Right lung (tissue), 5 donors: ENCODE measurements around the gene RIMBP2. TPM values are rescaled to one million over a fixed set of nuclear protein-coding genes. Genes with fewer than 3 reads are reported as not detected.
"Not testable (repeated sequence)": the region's sequence is repeated elsewhere in the genome, so short reads cannot be mapped to it uniquely, and the experiment has no call there.

Experiments used
- DNase-seq, 2 donors: peaks; one replicate each; pipeline ENCODE4 v3.0.0-alpha.2; 2013
- polyA plus RNA-seq, 5 donors: library from polyadenylated mRNA; unstranded; fragments of 120-200 nt; gene quantifications; one replicate each; pipeline versions ENCODE4 v1.2.1 to v1.2.3, GENCODE V29; 2013; ENCODE audit warnings: inconsistent platforms in 1 of 5, low replicate concordance in 1 of 5; ENCODE audit not compliant: insufficient read length in 5 of 5, insufficient read depth in 1 of 5

The RIMBP2 gene
- polyA plus RNA-seq, 5 donors = 10.6 to 18.9 (median 16.1) TPM

DNA sequence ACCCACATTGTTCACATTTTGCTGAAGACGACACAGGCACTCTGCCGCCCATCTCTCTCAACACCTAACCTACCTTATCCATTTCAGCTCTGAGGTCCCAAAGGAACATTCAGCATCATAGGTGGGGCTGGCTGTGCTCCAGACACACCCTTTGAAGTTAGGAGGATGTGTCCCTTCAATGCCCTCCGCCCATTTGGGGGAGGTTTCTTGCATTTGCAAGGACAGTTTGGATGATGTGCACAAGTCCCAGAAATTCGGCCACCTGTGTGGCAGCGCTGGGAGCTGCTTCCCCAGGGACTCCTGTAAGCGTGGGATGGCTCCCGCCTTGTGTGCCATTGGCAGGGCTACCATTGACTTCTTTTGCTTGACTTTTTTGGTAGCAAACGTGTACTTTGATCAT lies 113.8 kb downstream of the RIMBP2 start:
- no peak for DNase-seq

DNA sequence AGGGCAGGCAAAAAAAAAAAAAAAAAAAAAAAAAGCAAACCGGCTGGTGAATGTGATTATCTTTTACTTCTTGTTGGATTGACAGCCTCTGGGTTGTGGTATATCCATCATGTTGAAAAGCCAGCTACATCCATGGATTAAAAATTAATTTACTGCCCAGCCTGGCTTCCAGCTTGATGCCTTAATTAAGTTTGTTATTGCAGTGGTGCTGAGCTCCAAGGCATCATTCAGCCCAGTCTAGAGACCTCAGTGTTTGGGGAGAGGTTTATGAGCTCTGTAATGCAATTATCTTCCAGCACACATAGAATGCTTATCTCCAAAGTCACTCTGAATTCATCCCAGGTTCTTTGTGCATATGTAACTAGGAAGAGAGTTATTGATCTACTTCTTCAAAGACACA lies 114.8 kb downstream of the RIMBP2 start:
- DNase-seq = no peak

DNA sequence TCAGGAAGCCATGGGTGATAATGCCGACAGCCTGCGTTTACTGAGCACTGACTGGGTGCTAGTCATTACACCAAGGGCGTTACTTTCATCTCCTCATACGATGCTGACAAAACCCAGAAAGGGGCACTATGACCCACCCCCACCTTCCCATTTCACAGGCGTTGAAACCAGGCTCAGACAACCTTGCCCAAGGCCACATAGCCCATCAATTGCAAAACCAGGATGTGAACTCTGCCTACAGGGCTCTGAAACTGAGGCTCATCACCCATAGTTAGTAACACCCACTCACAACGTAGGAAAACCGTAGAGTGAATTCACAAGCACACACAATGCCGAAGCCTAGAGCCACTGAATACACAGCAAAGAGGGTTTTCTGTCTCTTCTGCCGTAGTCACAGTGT lies 119.9 kb downstream of the RIMBP2 start:
- no peak for DNase-seq

DNA sequence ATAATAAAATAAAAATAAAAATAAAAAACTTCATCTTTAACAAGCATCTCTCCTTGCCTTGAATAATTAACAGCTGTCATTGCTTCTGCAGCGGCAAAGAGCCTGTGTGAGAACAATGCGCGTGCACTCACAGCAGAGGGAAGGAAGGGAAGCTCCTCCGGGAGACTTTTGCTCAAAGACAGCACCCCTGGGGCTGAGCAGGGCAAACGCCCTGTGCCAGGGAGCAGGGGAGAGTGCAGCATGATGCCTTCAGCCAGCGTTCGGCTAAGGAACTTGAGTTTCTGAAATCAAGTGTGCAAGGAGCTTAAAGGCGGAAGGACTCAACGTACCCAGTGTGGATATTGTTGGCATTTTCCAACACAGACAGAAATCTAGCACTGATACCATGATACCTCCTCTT lies 120.5 kb downstream of the RIMBP2 start:
- no peak for DNase-seq

DNA sequence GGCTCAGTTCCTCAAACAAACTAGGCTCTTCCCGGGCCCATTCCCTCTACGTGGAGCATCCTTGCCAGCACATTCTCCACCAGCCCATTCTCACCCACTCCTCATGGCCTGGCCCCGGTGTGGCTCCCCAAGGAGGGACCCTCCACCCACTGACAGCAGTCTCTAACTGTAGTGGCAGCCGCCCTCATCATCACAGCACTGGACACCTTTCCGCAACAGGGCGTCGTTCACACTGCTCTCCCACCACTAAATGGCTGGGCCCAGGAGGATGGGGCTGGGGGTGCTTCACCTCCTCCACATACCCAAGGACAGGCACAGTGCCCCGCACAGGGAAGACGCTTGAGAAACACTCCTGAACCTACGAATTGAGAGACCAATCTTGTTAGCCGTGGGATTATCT lies 123.0 kb downstream of the RIMBP2 start:
- DNase-seq = no peak

DNA sequence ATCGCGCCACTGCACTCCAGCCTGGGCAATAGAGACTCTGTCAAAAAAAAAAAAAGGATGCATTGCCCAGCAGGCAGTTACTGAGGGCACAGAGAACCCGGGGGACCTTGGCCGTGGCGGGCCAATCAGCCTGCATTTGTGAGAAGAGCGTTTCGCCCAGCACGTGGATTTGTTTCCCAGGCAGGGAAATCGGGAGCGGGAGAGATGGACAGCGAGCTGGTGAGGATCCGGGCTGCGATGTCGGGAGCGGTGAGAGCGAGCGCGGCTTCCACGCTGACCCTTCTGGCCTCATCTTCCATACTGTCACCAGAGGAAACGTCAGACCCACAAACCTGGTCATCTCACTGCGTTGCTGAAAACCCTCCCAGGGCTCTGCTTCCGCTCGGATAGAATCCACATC lies 123.5 kb downstream of the RIMBP2 start:
- DNase-seq = no peak

DNA sequence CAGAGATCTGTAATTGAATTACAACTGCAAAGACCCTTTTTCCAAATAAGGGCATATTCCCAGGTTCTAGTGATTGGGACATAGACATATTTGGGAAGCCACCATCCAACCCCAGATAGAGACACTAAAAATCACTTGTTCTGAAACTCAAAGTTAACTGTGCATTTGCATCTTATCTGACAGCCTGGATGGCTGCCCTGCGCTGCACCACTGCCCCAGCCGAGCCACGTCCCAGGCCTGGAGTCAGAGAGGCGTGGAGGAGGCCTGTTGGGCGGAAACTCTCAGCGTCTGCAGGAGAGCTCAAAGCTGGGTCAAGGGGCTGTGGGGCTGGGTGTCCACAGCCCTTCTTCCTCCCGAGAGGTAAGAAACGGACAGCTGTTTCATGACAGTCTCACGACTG lies 124.4 kb downstream of the RIMBP2 start:
- DNase-seq = no peak

DNA sequence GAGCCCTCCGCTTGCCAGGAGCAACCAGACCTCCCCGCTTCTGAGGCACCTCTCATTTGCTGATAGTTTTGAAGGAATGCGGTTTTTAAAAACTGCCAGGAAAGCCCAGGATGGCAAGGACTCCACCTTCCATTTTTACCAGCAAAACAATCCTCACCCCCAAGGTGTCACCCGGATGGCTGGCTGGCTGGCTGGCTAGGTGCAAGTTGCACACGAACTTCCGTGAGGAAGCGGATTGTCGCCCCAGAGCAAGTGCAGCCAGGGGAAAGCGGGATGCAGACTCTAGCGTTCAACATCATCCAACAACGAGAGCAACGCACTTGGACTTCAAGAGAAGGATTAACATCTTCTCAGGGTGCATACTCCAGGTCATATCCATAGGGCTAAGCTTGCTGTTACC lies 125.4 kb downstream of the RIMBP2 start:
- DNase-seq = no peak

DNA sequence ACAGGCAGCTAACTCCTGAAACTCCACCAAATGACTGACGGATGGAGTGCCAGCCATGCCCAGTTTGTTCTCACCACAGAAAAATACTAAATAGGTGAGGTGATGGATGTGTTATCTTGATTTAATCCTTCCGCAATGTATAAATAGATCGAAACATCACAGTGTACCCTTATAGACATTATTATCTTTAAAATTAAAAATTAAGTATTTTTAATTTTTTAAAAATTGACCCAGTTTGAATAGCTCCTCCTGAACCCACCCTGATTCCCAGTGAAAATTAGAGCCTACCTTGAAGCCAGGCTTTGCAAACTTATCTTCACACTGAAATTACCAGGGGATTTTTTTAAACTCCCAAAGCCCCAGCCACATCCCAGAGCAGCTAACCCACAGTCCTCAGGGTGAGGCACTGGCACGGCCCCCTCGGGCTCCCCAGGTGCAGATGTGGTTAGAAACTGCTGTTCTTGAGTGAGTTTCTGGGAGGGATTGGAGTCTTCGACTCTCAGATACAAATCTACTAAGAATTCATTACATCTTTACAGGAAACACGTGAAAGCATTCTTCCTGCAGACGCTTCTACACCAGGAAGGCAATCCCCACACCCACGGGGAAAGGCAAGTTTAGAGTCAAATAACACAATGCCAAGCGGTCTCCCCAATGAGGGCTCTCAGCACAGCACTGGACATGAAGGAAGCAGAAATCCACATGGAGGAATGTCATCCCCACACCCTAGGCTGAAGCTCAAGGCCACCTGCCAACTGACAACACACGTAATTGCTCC lies 126.4 kb downstream of the RIMBP2 start:
- DNase-seq = no peak

DNA sequence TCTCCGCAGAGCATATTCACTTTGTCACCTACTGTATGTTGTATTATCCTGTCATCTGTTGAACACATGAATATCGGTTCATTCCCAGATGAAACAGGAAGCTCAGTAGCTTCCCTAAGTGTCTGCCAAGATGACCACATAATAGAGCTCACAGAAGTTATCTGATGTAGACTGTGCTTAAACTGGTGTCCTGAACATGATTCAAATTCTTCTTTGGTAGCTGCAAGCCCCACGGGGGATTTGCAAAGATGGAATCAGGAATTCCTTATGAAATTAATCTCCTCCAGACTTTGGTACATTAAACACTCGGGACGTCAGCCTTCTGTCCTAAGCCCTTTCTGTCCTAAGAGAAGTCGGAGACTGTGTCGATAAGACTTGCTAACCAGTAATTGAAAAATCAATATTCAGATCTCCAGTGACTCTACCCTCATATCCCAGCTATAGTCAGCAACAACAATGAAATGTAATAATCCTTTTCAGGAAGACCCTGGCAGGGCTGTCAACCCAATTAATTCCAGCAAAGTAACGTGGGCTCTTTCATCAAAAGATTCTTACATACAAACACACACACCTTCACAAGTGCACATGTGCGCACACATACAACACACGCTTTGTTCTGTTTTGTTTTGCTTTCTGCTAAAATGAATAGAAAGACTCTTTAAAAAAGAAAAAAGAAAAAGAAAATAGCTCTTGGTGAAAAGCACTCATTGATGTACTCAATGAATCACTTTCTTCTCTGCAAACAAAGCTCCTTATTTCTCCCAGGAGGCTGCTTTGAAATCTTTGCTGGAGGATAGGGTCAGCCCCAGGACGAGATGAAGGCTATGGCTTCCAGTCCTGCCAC lies 127.2 kb downstream of the RIMBP2 start:
- DNase-seq = no peak

DNA sequence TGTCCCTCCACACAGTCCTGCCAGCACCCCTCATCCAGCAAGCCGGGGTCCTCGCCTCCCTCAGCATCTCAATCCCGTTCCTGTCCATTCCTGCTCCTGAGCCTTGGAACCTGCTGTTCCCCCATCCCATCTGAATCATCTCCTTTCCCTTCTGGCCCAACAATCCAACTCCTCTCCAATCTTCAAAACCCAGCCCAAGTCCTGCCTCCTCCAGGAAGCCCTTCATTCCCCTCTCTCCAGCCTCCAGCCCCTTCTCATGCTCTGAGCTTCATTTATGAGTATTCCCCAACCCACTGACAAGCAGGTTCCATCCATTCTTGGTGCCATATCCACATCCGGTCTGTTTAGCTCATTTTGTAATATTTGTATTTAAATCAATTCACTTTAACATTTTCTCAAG lies 128.1 kb downstream of the RIMBP2 start:
- DNase-seq = no peak

DNA sequence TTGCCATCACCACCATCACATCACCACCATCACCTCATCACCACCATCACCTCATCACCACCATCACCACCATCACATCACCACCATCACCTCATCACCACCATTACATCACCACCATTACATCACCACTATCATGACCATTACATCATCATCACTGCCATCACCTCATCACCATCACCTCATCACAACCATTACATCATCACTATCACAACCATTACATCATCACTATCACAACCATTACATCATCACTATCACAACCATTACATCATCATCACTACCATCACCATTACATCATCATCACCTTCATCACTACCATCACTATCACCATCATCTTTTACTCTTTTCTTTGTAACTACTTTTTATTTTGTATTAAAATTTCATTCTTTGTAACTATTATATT lies 131.6 kb downstream of the RIMBP2 start:
- not testable (repeated sequence) for DNase-seq

DNA sequence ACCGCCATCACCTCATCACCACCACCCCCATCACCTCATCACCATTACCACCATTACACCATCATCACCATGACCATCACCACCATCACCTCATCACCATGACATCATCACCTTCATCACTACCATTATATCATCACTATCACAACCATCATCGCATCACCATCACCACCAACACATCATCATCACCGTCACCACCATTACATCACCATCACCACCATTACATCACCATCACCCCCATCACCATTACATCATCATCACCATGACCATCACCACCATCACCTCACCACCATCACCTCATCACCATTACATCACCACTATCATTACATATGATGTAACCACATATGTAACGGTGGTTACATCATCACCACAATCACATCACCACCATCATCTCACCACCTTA lies 132.3 kb downstream of the RIMBP2 start:
- DNase-seq = no peak

DNA sequence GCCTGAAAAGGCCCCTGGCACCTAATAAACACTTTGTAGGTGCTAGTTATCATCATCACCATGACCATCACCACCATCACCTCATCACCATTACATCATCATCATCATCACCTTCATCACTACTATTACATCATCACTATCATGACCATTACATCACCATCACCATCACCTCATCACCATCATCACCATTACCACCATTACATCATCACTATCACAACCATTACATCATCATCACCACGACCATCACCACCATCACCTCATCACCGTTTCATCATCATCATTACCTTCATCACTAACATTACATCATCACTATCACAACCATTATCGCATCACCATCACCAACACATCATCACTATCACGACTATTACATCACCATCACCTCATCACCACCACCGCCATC lies 132.8 kb downstream of the RIMBP2 start:
- DNase-seq = no peak

DNA sequence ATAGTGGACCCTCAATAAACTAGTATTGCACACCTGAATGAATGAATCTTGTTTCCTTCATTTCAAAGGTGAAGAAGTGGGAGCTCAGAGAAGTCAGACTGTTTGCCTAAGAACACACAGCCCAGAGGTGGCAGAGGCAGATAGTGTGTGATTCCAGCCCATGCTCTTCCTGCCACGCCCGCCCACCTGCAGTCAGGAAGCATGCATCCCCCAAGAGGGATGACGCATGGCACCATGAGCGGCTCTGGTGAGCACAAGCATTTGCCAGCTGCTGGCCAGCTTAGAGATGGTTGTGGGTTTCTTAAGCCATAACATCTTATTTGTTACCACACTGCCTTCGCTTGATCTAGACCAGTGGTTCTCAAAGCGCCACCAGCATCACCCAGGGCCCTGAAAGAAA lies 133.8 kb downstream of the RIMBP2 start:
- no peak for DNase-seq

DNA sequence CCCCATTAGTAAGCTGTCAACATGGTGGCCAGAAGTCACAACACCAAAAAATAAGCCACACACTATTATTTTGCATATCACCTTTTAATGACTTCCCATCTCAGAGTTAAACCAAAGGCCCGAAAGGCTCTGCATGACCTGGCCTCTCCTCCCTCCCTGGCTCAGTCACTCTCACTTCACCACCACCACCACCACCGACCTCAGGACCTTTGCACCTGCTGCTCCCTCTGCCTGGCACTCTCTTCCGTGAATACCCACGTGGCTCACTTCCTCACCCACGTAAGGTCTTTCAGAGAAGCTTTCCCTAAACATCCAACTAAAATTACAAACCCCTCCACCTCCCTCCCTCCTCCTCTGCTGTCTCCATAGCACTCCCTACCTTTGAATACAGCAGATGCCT lies 134.3 kb downstream of the RIMBP2 start:
- no peak for DNase-seq

DNA sequence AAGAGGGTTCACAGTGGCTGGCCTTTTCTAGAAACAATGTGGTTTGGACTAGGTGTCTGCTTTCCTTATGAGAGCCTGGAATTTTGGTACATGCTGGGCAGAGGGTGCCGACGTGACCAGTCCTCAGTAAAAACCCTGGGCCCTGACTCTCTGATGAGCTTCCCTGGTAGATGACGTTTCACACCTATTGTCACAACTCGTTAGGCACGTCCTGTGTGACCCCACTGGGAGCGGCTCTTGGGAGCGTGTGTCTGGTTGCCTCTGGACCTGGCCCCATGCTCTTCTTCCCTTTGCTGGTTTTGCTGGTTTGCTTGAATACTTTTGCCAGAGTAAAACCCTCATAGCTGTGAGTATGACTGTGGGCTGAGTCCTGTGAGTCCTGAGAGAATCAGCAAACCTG lies 136.9 kb downstream of the RIMBP2 start:
- DNase-seq = no peak

DNA sequence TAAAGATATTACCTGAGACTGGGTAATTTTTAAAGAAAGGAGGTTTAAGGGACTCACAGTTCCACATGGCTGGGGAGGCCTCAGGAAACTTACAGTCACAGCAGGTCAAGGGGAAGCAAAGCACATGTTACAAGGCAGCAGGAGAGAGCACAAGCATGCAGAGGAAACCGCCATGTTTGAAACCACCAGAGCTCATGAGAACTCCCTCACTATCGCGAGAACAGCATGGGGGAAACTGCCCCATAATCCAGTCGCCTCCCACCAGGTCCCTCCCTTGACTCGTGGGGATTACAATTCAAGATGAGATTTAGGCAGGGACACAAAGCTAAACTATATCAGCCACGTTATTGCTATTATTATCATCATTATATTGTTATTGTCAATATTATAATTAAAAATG lies 138.7 kb downstream of the RIMBP2 start:
- DNase-seq = no peak

DNA sequence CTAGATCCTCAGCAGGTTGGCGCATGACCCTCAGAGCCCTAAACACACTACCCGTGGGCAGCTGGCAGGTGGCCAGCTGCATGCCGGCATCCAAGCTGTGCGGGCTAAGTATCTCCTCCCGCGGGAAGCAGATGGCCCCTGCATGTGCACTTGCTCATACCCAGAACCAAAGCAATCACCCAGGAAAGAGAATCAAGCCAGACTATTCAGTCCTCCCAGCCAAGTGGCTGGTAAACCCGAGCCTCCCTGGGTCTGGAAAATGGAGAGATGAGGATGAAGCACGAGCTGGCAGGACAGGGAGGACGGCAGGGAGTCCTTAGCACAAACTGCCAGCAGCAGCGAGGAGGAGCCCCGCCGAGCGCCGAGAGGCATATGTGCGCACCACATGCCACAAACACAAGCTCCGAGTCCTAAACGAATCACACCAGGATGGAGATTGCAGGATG lies 139.7 kb downstream of the RIMBP2 start:
- DNase-seq = no peak

DNA sequence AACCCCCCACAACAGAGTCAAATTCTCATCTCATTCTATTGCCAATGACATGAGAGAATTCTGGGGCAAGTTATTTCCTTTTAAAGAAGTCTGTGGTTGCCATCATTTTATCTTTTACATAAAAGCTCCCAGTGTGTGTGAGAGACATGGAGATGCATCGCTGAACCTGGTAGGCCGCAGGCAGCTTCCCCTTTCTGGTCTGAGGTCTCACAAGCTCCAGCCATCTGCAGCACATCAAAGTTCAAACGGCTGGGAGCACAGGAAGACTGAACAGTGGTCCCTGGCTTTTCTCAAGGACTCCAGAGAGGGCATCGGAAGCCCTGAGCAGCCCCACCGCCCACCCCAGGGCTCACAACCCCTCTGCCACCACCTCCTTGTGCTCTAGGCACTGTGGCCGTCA lies 141.7 kb downstream of the RIMBP2 start:
- DNase-seq = no peak

DNA sequence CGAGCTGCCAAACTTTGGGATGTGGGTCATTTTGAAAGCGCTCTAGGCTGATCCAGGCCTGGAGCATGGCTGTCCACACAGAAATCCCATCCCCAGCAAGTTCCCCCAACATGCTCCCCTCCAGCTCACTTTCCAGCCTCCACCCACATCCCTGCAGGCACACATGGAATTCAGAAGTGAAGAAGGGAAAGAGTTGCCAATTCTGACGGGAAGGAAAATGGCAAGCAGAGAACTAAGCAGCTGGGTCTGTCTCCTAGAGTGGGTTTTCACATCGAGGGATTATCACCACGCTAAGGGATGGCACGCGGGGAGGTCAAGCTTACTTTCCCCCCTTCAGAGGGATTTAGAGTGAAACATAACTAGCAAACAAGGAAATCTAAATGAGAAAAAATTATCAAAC lies 142.3 kb downstream of the RIMBP2 start:
- DNase-seq = no peak

DNA sequence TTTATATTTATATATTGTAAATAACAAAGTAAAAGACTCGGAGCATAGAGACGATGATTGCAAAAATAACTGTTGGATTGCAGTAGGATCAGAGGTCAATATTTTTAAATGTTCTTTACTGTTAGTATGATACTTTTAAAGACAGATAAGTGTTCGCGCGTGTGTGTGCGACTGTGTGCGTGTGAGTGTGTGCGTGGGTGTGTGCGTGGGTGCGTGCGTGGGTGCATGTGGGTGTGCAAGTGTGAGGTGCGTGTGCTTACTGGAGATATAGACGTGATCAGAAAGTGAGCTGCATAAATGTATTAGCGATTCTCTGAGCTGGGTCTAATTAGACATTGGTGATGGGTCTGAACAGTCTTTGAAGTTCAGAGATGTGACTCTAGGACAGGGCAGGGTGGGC lies 142.9 kb downstream of the RIMBP2 start:
- no peak for DNase-seq

DNA sequence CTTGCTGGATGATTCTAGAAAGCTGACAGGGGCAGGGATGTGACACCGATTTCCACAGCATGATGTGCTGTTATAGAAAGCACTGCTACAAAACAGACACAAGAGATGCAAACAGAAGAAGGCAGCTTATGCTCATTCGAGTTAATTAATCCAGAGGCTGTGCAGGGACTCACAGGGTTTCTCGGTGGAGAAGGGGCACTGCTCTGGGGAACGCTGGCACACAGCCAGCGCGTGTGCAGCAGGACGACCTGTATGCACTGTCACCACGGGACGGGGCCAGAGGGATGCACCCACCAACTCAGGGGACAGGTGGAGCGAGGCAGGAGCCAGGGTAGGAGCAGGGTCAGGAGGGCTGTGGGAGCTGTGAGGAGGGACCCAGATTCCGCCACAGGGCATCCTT lies 143.5 kb downstream of the RIMBP2 start:
- no peak for DNase-seq
